Mesendoderm (in vitro differentiated cells): ENCODE results near the gene NKAIN4.

ENCODE experiments used
- DNase-seq: peaks from one replicate; pipeline ENCODE4 v3.0.0; 2013
- H2AK5ac ChIP-seq: 2 replicates; pipeline ENCODE4 v1.6.1; 2013; ENCODE audit warnings: low read length, inconsistent platforms
- H2BK120ac ChIP-seq: 2 replicates; pipeline ENCODE4 v1.6.1; 2013; ENCODE audit warnings: low read depth, mild to moderate bottlenecking, low read length, moderate library complexity, mixed read lengths
- H2BK15ac ChIP-seq: replicated peaks from 2 replicates; pipeline ENCODE4 v1.6.1; 2013; ENCODE audit warnings: low read depth, mild to moderate bottlenecking, moderate library complexity
- H2BK5ac ChIP-seq: 2 replicates; pipeline ENCODE4 v1.6.1; 2013; ENCODE audit warnings: low read length, inconsistent platforms
- H3K18ac ChIP-seq: 2 replicates; pipeline ENCODE4 v1.6.1; 2013; ENCODE audit warnings: mild to moderate bottlenecking, low read length, mixed read lengths
- H3K23ac ChIP-seq: one replicate; pipeline ENCODE4 v1.6.1; 2013; ENCODE audit warnings: low read length
- H3K27ac ChIP-seq: 2 replicates; pipeline ENCODE4 v1.5.1; 2013; ENCODE audit warnings: low read depth, mild to moderate bottlenecking, inconsistent platforms, low read length, moderate library complexity
- H3K27me3 ChIP-seq: 2 replicates; pipeline ENCODE4 v1.6.1; 2013; ENCODE audit warnings: low read length, control low read depth, mild to moderate bottlenecking, inconsistent platforms; ENCODE audit not compliant: insufficient read depth, poor library complexity
- H3K36me3 ChIP-seq: 2 replicates; pipeline ENCODE4 v1.6.1; 2013; ENCODE audit warnings: low read length, inconsistent platforms; ENCODE audit not compliant: control insufficient read depth, insufficient read depth
- H3K4ac ChIP-seq: one replicate; pipeline ENCODE4 v1.6.1; 2013; ENCODE audit warnings: low read depth, mild to moderate bottlenecking, low read length, moderate library complexity
- H3K4me1 ChIP-seq: 2 replicates; pipeline ENCODE4 v1.6.1; 2013; ENCODE audit warnings: low read depth, low read length, inconsistent platforms; ENCODE audit not compliant: control insufficient read depth
- H3K4me2 ChIP-seq: 2 replicates; pipeline ENCODE4 v1.6.1; 2013; ENCODE audit warnings: low read length
- H3K4me3 ChIP-seq: 2 replicates; pipeline ENCODE4 v1.5.1; 2013; ENCODE audit warnings: mild to moderate bottlenecking, low read length
- H3K56ac ChIP-seq: one replicate; pipeline ENCODE4 v1.6.1; 2013; ENCODE audit warnings: low read length
- H3K79me1 ChIP-seq: 2 replicates; pipeline ENCODE4 v1.6.1; 2013; ENCODE audit warnings: low read length, inconsistent platforms
- H3K79me2 ChIP-seq: 2 replicates; pipeline ENCODE4 v1.6.1; 2013; ENCODE audit warnings: mild to moderate bottlenecking, low read length; ENCODE audit not compliant: control insufficient read depth, insufficient read depth
- H3K9ac ChIP-seq: 2 replicates; pipeline ENCODE4 v1.6.1; 2013; ENCODE audit warnings: low read length, inconsistent platforms
- H4K5ac ChIP-seq: one replicate; pipeline ENCODE4 v1.6.1; 2013; ENCODE audit warnings: low read length
- H4K8ac ChIP-seq: one replicate; pipeline ENCODE4 v1.6.1; 2013; ENCODE audit warnings: low read depth, mild to moderate bottlenecking, control low read depth, low read length, moderate library complexity
- WGBS: extraction: QIAGEN DNeasy Blood & Tissue Kit; methylation state at CpG from one replicate; pipeline ENCODE4 v1.1.7; 2013; ENCODE audit warnings: low lambda C conversion rate, missing lambda C conversion rate; ENCODE audit not compliant: insufficient coverage; ENCODE audit errors: extremely low coverage; 5-methylcytosine and 5-hydroxymethylcytosine counted together

The NKAIN4 gene

GRCh38 chr20:63286781-63287696, 32.8 kb upstream of the NKAIN4 start:
- no peak overlapping the region for H3K4me2 ChIP-seq
- no peak for DNase-seq
- no peaks in the 10 kb centered on the region for H3K4me1 ChIP-seq
- no peak overlapping the region for H2BK15ac ChIP-seq
- H3K27ac ChIP-seq = no peak overlapping the region
- no peak overlapping the region for H2AK5ac ChIP-seq
- H3K27me3 ChIP-seq = no peaks in the 10 kb centered on the region
- no peak overlapping the region for H3K18ac ChIP-seq
- H2BK5ac ChIP-seq = no peak overlapping the region
- H3K23ac ChIP-seq = no peak overlapping the region
- WGBS = no CpG with 5 or more reads among the region's 23 CpGs
- no peaks in the 10 kb centered on the region for H3K79me1 ChIP-seq
- H4K8ac ChIP-seq = no peak overlapping the region
- H3K79me2 ChIP-seq = no peaks in the 10 kb centered on the region
- no peak overlapping the region for H3K4me3 ChIP-seq
- H4K5ac ChIP-seq = no peak overlapping the region
- H2BK120ac ChIP-seq = no peak overlapping the region
- no peak overlapping the region for H3K56ac ChIP-seq
- H3K9ac ChIP-seq = no peak overlapping the region
- H3K4ac ChIP-seq = no peak overlapping the region
- H3K36me3 ChIP-seq = peaks cover 13% of the 10 kb centered on the region

GRCh38 chr20:63285636-63286615, 31.7 kb upstream of the NKAIN4 start:
- Histone ChIP-seq H3K79me2 (no peaks in the 10 kb centered on the region), H3K27me3 (no peaks in the 10 kb centered on the region), H3K9ac (no peak overlapping the region), H4K8ac (no peak overlapping the region), H3K4me1 (no peaks in the 10 kb centered on the region), H3K56ac (no peak overlapping the region), H3K79me1 (no peaks in the 10 kb centered on the region), H3K23ac (no peak overlapping the region), H2BK5ac (no peak overlapping the region), H4K5ac (no peak overlapping the region), H3K36me3 (peaks cover 13% of the 10 kb centered on the region), H3K4me2 (no peak overlapping the region), H2BK15ac (no peak overlapping the region), H3K27ac (no peak overlapping the region), H3K18ac (no peak overlapping the region), H3K4ac (no peak overlapping the region), H3K4me3 (no peak overlapping the region), H2AK5ac (no peak overlapping the region), H2BK120ac (no peak overlapping the region)
- DNase-seq = no peak
- no CpG with 5 or more reads among the region's 44 CpGs for WGBS

GRCh38 chr20:63284981-63285524, 30.8 kb upstream of the NKAIN4 start:
- no peak for DNase-seq
- no peak overlapping the region for H2AK5ac ChIP-seq
- no peaks in the 10 kb centered on the region for H3K79me2 ChIP-seq
- H3K79me1 ChIP-seq = no peaks in the 10 kb centered on the region
- H3K4me3 ChIP-seq = no peak overlapping the region
- H3K36me3 ChIP-seq = peaks cover 13% of the 10 kb centered on the region
- H3K4me1 ChIP-seq = no peaks in the 10 kb centered on the region
- no CpG with 5 or more reads among the region's 13 CpGs for WGBS
- H4K8ac ChIP-seq = no peak overlapping the region
- no peak overlapping the region for H2BK15ac ChIP-seq
- no peak overlapping the region for H4K5ac ChIP-seq
- no peak overlapping the region for H2BK120ac ChIP-seq
- no peak overlapping the region for H2BK5ac ChIP-seq
- no peak overlapping the region for H3K9ac ChIP-seq
- no peak overlapping the region for H3K23ac ChIP-seq
- H3K18ac ChIP-seq = no peak overlapping the region
- no peak overlapping the region for H3K4me2 ChIP-seq
- H3K27ac ChIP-seq = no peak overlapping the region
- no peak overlapping the region for H3K56ac ChIP-seq
- H3K4ac ChIP-seq = no peak overlapping the region
- no peaks in the 10 kb centered on the region for H3K27me3 ChIP-seq

DNA sequence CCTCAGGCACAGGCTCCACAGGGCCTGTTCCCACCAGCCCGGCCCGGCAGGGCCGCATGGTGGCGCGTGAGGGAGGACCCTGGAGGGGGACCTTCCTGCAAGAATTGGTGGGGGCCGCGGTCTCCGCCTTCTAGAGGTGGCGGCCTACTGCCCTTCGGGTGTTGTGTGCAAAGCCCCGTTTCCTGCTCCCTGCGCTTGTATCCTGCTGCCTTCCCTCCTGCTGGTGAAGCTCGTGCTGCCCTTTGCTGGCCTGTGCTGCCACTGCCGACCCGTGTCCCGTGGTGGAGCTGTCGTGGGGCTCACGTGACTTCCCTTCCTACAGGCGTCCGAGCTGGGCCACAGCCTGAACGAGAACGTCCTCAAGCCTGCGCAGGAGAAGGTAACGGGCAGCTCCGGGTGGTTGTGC, 30.3 kb upstream of the NKAIN4 start:
- Histone ChIP-seq H3K36me3 (peaks cover 13% of the 10 kb centered on the region), H2AK5ac (no peak overlapping the region), H2BK120ac (no peak overlapping the region), H2BK5ac (no peak overlapping the region), H2BK15ac (no peak overlapping the region), H3K27ac (no peak overlapping the region), H4K5ac (no peak overlapping the region), H4K8ac (no peak overlapping the region), H3K18ac (no peak overlapping the region), H3K23ac (no peak overlapping the region), H3K9ac (no peak overlapping the region), H3K27me3 (no peaks in the 10 kb centered on the region), H3K56ac (no peak overlapping the region), H3K4me1 (no peaks in the 10 kb centered on the region), H3K4me2 (no peak overlapping the region), H3K4me3 (no peak overlapping the region), H3K4ac (no peak overlapping the region), H3K79me1 (no peaks in the 10 kb centered on the region), H3K79me2 (no peaks in the 10 kb centered on the region)
- no peak for DNase-seq
- no CpG with 5 or more reads among the region's 25 CpGs for WGBS

GRCh38 chr20:63284083-63284440, 29.8 kb upstream of the NKAIN4 start:
- H3K79me1 ChIP-seq = no peaks in the 10 kb centered on the region
- H4K5ac ChIP-seq = no peak overlapping the region
- H3K23ac ChIP-seq = no peak overlapping the region
- H3K4me2 ChIP-seq = no peak overlapping the region
- peaks cover 13% of the 10 kb centered on the region for H3K36me3 ChIP-seq
- H3K56ac ChIP-seq = no peak overlapping the region
- H3K79me2 ChIP-seq = no peaks in the 10 kb centered on the region
- H3K4me3 ChIP-seq = no peak overlapping the region
- H3K9ac ChIP-seq = no peak overlapping the region
- H3K27me3 ChIP-seq = no peaks in the 10 kb centered on the region
- H2BK5ac ChIP-seq = no peak overlapping the region
- H3K27ac ChIP-seq = no peak overlapping the region
- H2AK5ac ChIP-seq = no peak overlapping the region
- no peaks in the 10 kb centered on the region for H3K4me1 ChIP-seq
- no peak overlapping the region for H2BK120ac ChIP-seq
- no peak for DNase-seq
- no peak overlapping the region for H3K4ac ChIP-seq
- no CpG with 5 or more reads among the region's 14 CpGs for WGBS
- H4K8ac ChIP-seq = no peak overlapping the region
- no peak overlapping the region for H3K18ac ChIP-seq
- H2BK15ac ChIP-seq = no peak overlapping the region
